GM23248 (cell line): ENCODE measurements around the gene NBEAL1.
"Not testable (repeated sequence)": the region's sequence is repeated elsewhere in the genome, so short reads cannot be mapped to it uniquely, and the experiment has no call there.

Source experiments
- EZH2 ChIP-seq: fragments of 200-600 bp; sonication (generic); IDR thresholded peaks from 2 replicates; pipeline ENCODE4 v1.6.1; 2018; ENCODE audit warnings: antibody characterized with exemption, mild to moderate bottlenecking; ENCODE audit not compliant: insufficient read depth, poor library complexity, severe bottlenecking
- EZH2phosphoT487 ChIP-seq: fragments of 200-600 bp; sonication (generic); IDR thresholded peaks from 2 replicates; pipeline ENCODE4 v1.6.1; 2018; ENCODE audit warnings: antibody characterized with exemption, moderate library complexity, mild to moderate bottlenecking, low read depth; ENCODE audit not compliant: insufficient read depth

GRCh38 chr2:203115201-203115700, 100.6 kb downstream of the NBEAL1 start:
- not testable (repeated sequence) for TF ChIP-seq EZH2, EZH2phosphoT487
